B cell (primary cell): Measurements from ENCODE around the gene CCR3. TPM values are rescaled to one million over a fixed set of nuclear protein-coding genes. Genes with fewer than 3 reads are reported as not detected.

Experiments
- ATAC-seq: fragments of 200-7000 bp; cut with Tn5 transposase; one replicate; pipeline ENCODE4 v1.10.0; 2021; ENCODE audit warnings: low read depth, mild to moderate bottlenecking, moderate number of reproducible peaks, moderate library complexity
- CTCF ChIA-PET: fragments of 350-600 bp; sonication (Branson Sonifier 250); formaldehyde crosslinking; loops from one replicate; lab custom pipeline; 2021; ENCODE audit warnings: antibody characterized with exemption, inconsistent platforms; lab: Charles Lee
- POLR2A ChIA-PET: fragments of 350-600 bp; sonication (Branson Sonifier 250); formaldehyde crosslinking; loops from one replicate; lab custom pipeline; 2021; ENCODE audit warnings: antibody characterized with exemption; lab: Charles Lee
- DNase-seq: peaks from one replicate; pipeline ENCODE4 v3.0.0; 2013
- H2AFZ ChIP-seq: 2 replicates; pipeline ENCODE4 v1.6.1; 2012; ENCODE audit warnings: mild to moderate bottlenecking, low read depth, low read length; ENCODE audit not compliant: insufficient read depth, poor library complexity, severe bottlenecking
- H3K27ac ChIP-seq, 2 donors: 1 replicate in 1 of 2; 2 replicates in 1 of 2; pipeline ENCODE4 v1.5.1; 2012 to 2013; ENCODE audit warnings: low read length in 2 of 2, mild to moderate bottlenecking in 2 of 2, moderate library complexity in 1 of 2
- H3K27me3 ChIP-seq, 4 experiments: fragments of 200-600 bp in 1 of 4; sonication (generic) in 1 of 4; replicated peaks in 1 of 4; 1 replicate in 2 of 4; 2 replicates in 2 of 4; pipeline versions ENCODE4 v1.6.1 to v1.7.0; 2013 to 2016; ENCODE audit warnings: low read length in 3 of 4, mild to moderate bottlenecking in 2 of 4, mixed read lengths in 1 of 4, moderate library complexity in 1 of 4; ENCODE audit not compliant: insufficient read depth in 4 of 4, control insufficient read depth in 3 of 4; ENCODE audit errors: control extremely low read depth in 1 of 4
- H3K36me3 ChIP-seq, 2 experiments: replicated peaks in 1 of 2; 1 replicate in 1 of 2; 2 replicates in 1 of 2; pipeline versions ENCODE4 v1.6.1 to v1.7.1; 2013; ENCODE audit warnings: low read length in 1 of 2; ENCODE audit not compliant: insufficient read depth in 2 of 2, control insufficient read depth in 1 of 2; ENCODE audit errors: control extremely low read depth in 1 of 2, extremely low read depth in 1 of 2
- H3K4me1 ChIP-seq, 2 donors: fragments of 200-600 bp in 1 of 2; sonication (generic) in 1 of 2; 1 replicate in 1 of 2; 2 replicates in 1 of 2; pipeline versions ENCODE4 v1.5.1 to v1.6.1; 2013 to 2017; ENCODE audit warnings: low read length in 2 of 2; ENCODE audit not compliant: control insufficient read depth in 2 of 2, insufficient read depth in 2 of 2
- H3K4me2 ChIP-seq: replicated peaks from 2 replicates; pipeline ENCODE3; 2012; ENCODE audit warnings: mild to moderate bottlenecking, low read depth, low read length; ENCODE audit not compliant: poor library complexity, severe bottlenecking
- H3K4me3 ChIP-seq, 5 experiments: fragments of 200-600 bp in 1 of 5; sonication (generic) in 1 of 5; 1 replicate in 3 of 5; 2 replicates in 2 of 5; pipeline versions ENCODE4 v1.5.1 to v1.7.0; 2011 to 2016; ENCODE audit warnings: low read length in 4 of 5, mild to moderate bottlenecking in 4 of 5, low read depth in 2 of 5, control low read depth in 1 of 5, moderate library complexity in 1 of 5; ENCODE audit not compliant: insufficient read depth in 1 of 5; ENCODE audit errors: control extremely low read depth in 1 of 5, extremely low read depth in 1 of 5
- H3K79me2 ChIP-seq: fragments of 200-600 bp; sonication (generic); one replicate; pipeline ENCODE4 v1.6.0; 2016; ENCODE audit warnings: low read length; ENCODE audit not compliant: control insufficient read depth, insufficient read depth
- H3K9ac ChIP-seq: fragments of 200-600 bp; sonication (generic); 2 replicates; pipeline ENCODE4 v1.6.1; 2017; ENCODE audit warnings: mild to moderate bottlenecking, low read length, moderate library complexity
- H3K9me3 ChIP-seq, 3 donors: one replicate each; pipeline versions ENCODE4 v1.6.1 to v1.7.1; 2013; ENCODE audit warnings: low read length in 2 of 3; ENCODE audit not compliant: control insufficient read depth in 2 of 3, insufficient read depth in 1 of 3; ENCODE audit errors: control extremely low read depth in 1 of 3
- H4K20me1 ChIP-seq: 2 replicates; pipeline ENCODE4 v1.6.0; 2012; ENCODE audit warnings: mild to moderate bottlenecking, low read length; ENCODE audit not compliant: insufficient read depth, control insufficient read depth, poor library complexity, severe bottlenecking
- H3K27ac Mint-ChIP-seq: one replicate; pipeline ENCODE4 v1.8.0; 2021; ENCODE audit warnings: mixed read lengths
- H3K27me3 Mint-ChIP-seq: one replicate; pipeline ENCODE4 v1.8.0; 2021; ENCODE audit warnings: mixed read lengths
- H3K4me1 Mint-ChIP-seq: one replicate; pipeline ENCODE4 v1.8.0; 2021; ENCODE audit warnings: mixed read lengths
- H3K4me3 Mint-ChIP-seq: one replicate; pipeline ENCODE4 v1.8.0; 2021; ENCODE audit warnings: mixed read lengths
- H3K9me3 Mint-ChIP-seq: one replicate; pipeline ENCODE4 v1.8.0; 2022; ENCODE audit warnings: mixed read lengths; ENCODE audit not compliant: insufficient read depth
- EZH2 ChIP-seq: IDR thresholded peaks from 2 replicates; pipeline ENCODE4 v1.6.1; 2012; ENCODE audit warnings: borderline replicate concordance, low read depth, mild to moderate bottlenecking, moderate library complexity, low read length; ENCODE audit not compliant: insufficient read depth, poor library complexity, severe bottlenecking
- WGBS: methylation state at CpG from one replicate; pipeline ENCODE4 v1.1.5; 2013; ENCODE audit warnings: missing lambda C conversion rate; ENCODE audit not compliant: insufficient coverage; 5-methylcytosine and 5-hydroxymethylcytosine counted together
- intact Hi-C: fragments of 100-400 bp; cut with micrococcal nuclease; formaldehyde crosslinking; loops from one replicate; pipeline ENCODE4 v1.10.0; 2022
- polyA plus RNA-seq: library from polyadenylated mRNA; depleted of rRNA; stranded (reverse); fragments of >200 nt; gene quantifications from 2 replicates; pipeline ENCODE4 v1.2.3, GENCODE V29; 2012
- total RNA-seq, 2 donors: library from RNA; stranded (reverse); fragments of 120-200 nt in 1 of 2; gene quantifications; 1 replicate in 1 of 2; 2 replicates in 1 of 2; pipeline versions ENCODE4 v1.2.3 to v1.2.4, GENCODE V29; 2013 to 2022
- TF ChIP-seq, protein P1 (sequence below): fragments of 200-600 bp; IDR thresholded peaks from one replicate; pipeline ENCODE4 v1.8.0; 2022; ENCODE audit warnings: antibody characterized with exemption, mild to moderate bottlenecking

The CCR3 gene
- total and polyA plus RNA-seq, 2 donors (not counting 1 experiment from before 2014, with no cell fraction given): 0.19 TPM; not detected in 1

DNA sequence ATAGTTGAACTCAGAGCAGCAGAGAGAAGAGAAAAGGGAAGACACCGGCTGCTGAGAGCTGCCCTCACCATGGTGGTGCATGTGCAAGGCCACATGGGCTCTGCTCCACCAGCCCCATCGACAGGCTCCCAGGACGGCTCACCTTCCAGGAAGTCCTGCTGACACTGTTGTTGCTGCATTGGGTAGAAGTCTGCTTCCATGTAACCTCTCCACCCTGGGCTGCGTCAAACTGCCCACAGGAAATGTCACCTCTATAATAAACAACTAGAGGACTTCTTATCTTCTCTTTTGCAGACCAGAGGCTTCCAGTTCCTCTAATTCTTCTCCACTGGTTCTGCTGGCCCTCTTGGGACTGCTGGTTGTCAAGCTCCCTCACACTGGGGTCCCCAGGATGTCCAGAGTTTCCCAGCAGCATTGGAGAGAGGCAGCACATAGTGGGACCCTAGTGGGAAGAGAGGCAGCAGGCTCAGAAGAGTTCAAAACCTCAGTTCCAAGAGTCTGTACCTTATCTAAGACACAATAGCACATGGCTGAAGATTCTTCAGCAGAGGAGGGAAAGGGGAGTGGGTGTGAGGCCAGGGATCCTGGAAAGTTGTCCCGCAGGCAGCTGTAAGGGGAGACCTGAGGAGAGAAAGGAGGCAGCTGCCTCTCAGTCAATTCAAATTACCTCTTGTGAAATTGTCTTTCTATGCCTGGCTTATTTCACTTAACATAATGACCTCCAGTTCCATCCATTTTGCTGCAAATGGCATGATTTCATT is 5.8 kb upstream of the CCR3 start:
- Mint-ChIP-seq H3K27me3 (peaks cover 6% of the 10 kb centered on the region), H3K27ac (no peak overlapping the region), H3K4me3 (no peak overlapping the region), H3K9me3 (no peaks in the 10 kb centered on the region), H3K4me1 (peaks cover 10% of the 10 kb centered on the region)
- Histone ChIP-seq H3K9me3 (no peaks in the 10 kb centered on the region), H3K4me1 (peaks cover 0 to under 1% of the 10 kb centered on the region in 2 donors), H3K79me2 (no peaks in the 10 kb centered on the region), H3K36me3 (no peaks in the 10 kb centered on the region), H3K4me2 (no peak overlapping the region), H3K4me3 (no peak overlapping the region), H3K27ac (no peak overlapping the region), H2AFZ (no peak overlapping the region), H3K27me3 (peaks cover 0 to 2% (median 0%) of the 10 kb centered on the region in 4 experiments), H3K9ac (no peak overlapping the region), H4K20me1 (no peaks in the 10 kb centered on the region)
- DNase-seq (no peak), ATAC-seq (no peak)
- TF ChIP-seq, protein P1, sequence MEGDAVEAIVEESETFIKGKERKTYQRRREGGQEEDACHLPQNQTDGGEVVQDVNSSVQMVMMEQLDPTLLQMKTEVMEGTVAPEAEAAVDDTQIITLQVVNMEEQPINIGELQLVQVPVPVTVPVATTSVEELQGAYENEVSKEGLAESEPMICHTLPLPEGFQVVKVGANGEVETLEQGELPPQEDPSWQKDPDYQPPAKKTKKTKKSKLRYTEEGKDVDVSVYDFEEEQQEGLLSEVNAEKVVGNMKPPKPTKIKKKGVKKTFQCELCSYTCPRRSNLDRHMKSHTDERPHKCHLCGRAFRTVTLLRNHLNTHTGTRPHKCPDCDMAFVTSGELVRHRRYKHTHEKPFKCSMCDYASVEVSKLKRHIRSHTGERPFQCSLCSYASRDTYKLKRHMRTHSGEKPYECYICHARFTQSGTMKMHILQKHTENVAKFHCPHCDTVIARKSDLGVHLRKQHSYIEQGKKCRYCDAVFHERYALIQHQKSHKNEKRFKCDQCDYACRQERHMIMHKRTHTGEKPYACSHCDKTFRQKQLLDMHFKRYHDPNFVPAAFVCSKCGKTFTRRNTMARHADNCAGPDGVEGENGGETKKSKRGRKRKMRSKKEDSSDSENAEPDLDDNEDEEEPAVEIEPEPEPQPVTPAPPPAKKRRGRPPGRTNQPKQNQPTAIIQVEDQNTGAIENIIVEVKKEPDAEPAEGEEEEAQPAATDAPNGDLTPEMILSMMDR: no peak
- TF ChIP-seq EZH2: no peak
- ChIA-PET POLR2A (no interaction called here), CTCF (interaction anchor here (1.1 kb wide), 1 partner anchor 132 kb away, joined by 3 read pairs; no protein-coding TSS in a partner anchor)
- WGBS: 36% methylated on average over 3 of the region's 5 CpGs
- intact Hi-C loops: loop anchor here (2.0 kb wide), 1 partner anchor 14 kb away; no protein-coding TSS in a partner anchor

DNA sequence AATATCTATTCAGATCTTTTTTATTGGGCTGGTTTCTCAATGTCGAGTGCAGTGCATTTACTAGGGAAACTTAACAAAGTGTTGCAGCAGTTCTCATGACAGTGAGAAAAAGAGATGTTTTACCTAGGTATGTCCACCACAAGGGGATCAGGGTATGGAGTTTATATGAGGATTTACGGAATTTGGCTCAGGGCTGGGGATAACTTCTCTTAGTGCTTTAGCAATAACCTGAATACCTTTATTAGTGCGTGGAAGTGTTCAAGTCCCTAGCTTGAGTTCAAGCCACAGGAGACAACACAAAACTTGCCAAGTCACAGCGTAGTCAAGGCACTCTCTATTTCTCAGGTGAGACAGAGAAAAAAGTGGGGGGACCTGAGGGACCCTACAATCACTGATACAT is 3.9 kb upstream of the CCR3 start:
- intact Hi-C loops: no loop called here
- Histone ChIP-seq H3K27ac (no peak overlapping the region), H4K20me1 (no peaks in the 10 kb centered on the region), H3K9me3 (no peaks in the 10 kb centered on the region), H3K4me1 (peaks cover 9 to 13% of the 10 kb centered on the region in 2 donors), H3K4me3 (no peak overlapping the region), H3K36me3 (no peaks in the 10 kb centered on the region), H3K9ac (no peak overlapping the region), H3K27me3 (peaks cover 0 to 2% (median 0%) of the 10 kb centered on the region in 4 experiments), H3K79me2 (no peaks in the 10 kb centered on the region), H2AFZ (no peak overlapping the region), H3K4me2 (no peak overlapping the region)
- ChIA-PET POLR2A (no interaction called here), CTCF (interaction anchor here (0.8 kb wide), 1 partner anchor 160 kb away, joined by 5 read pairs; no protein-coding TSS in a partner anchor)
- 60% methylated on average over 1 of the region's 4 CpGs for WGBS
- TF ChIP-seq EZH2: no peak
- DNase-seq: no peak
- Mint-ChIP-seq H3K9me3 (no peaks in the 10 kb centered on the region), H3K27ac (no peak overlapping the region), H3K4me1 (peaks cover 19% of the 10 kb centered on the region), H3K27me3 (peaks cover 6% of the 10 kb centered on the region), H3K4me3 (no peak overlapping the region)
- no peak for ATAC-seq
